ENCODE data around the gene ZBP1. TPM values are rescaled to one million over a fixed set of nuclear protein-coding genes. Genes with fewer than 3 reads are reported as not detected.

ZBP1 gene
- total RNA-seq, 1 experiment from 2014 or later = not detected

- DNase-seq (ENCODE audit: extremely low read depth, low read depth) = no peak
Measured at GRCh38 chr20:57576617-57577550, 43.3 kb downstream of the ZBP1 start.

GRCh38 chr20:57576002-57576401, 44.2 kb downstream of the ZBP1 start:
- no peak for DNase-seq (ENCODE audit: extremely low read depth, low read depth)

GRCh38 chr20:57574954-57575353, 45.3 kb downstream of the ZBP1 start:
- DNase-seq (ENCODE audit: extremely low read depth, low read depth) = no peak

GRCh38 chr20:57573894-57574293, 46.3 kb downstream of the ZBP1 start:
- DNase-seq (ENCODE audit: extremely low read depth, low read depth) = no peak

GRCh38 chr20:57573242-57573641, 47.0 kb downstream of the ZBP1 start:
- DNase-seq (ENCODE audit: extremely low read depth, low read depth) = no peak

GRCh38 chr20:57571782-57572416, 48.3 kb downstream of the ZBP1 start:
- DNase-seq (ENCODE audit: extremely low read depth, low read depth) = no peak

- no peak for DNase-seq (ENCODE audit: extremely low read depth, low read depth)
Measured at GRCh38 chr20:57570920-57571319, 49.3 kb downstream of the ZBP1 start.

GRCh38 chr20:57570145-57570850, 49.9 kb downstream of the ZBP1 start:
- DNase-seq (ENCODE audit: extremely low read depth, low read depth) = no peak

GRCh38 chr20:57568960-57569359, 51.3 kb downstream of the ZBP1 start:
- DNase-seq (ENCODE audit: extremely low read depth, low read depth) = no peak

- DNase-seq (ENCODE audit: extremely low read depth, low read depth) = no peak
Measured at GRCh38 chr20:57568088-57568896, 51.9 kb downstream of the ZBP1 start.

- DNase-seq (ENCODE audit: extremely low read depth, low read depth) = no peak
Measured at GRCh38 chr20:57567471-57568079, 52.7 kb downstream of the ZBP1 start.

GRCh38 chr20:57566803-57567459, 53.3 kb downstream of the ZBP1 start:
- DNase-seq (ENCODE audit: extremely low read depth, low read depth) = no peak

- no peak for DNase-seq (ENCODE audit: extremely low read depth, low read depth)
Measured at GRCh38 chr20:57566399-57566798, 53.8 kb downstream of the ZBP1 start.

GRCh38 chr20:57564951-57565642, 55.1 kb downstream of the ZBP1 start:
- DNase-seq (ENCODE audit: extremely low read depth, low read depth) = no peak

- no peak for DNase-seq (ENCODE audit: extremely low read depth, low read depth)
Measured at GRCh38 chr20:57564180-57564802, 55.9 kb downstream of the ZBP1 start.

- DNase-seq (ENCODE audit: extremely low read depth, low read depth) = no peak
Measured at GRCh38 chr20:57563522-57563921, 56.7 kb downstream of the ZBP1 start.

GRCh38 chr20:57562541-57563465, 57.4 kb downstream of the ZBP1 start:
- no peak for DNase-seq (ENCODE audit: extremely low read depth, low read depth)

Measured in NCI-H460 (cell line).